MM.1S (cell line): ENCODE results near the gene CCDC192.

Experiments
- EZH2 ChIP-seq: fragments of 300-600 bp; sonication (generic); optimal IDR thresholded peaks from 2 replicates; pipeline ENCODE3; 2017; ENCODE audit warnings: low read depth, mild to moderate bottlenecking, antibody characterized with exemption, low read length, mixed read lengths
- TF ChIP-seq, protein P1 (sequence below): fragments of 300-600 bp; sonication (generic); IDR thresholded peaks from 2 replicates; pipeline ENCODE4 v1.5.1; 2016; ENCODE audit warnings: antibody characterized with exemption, low read length, mixed read lengths

DNA sequence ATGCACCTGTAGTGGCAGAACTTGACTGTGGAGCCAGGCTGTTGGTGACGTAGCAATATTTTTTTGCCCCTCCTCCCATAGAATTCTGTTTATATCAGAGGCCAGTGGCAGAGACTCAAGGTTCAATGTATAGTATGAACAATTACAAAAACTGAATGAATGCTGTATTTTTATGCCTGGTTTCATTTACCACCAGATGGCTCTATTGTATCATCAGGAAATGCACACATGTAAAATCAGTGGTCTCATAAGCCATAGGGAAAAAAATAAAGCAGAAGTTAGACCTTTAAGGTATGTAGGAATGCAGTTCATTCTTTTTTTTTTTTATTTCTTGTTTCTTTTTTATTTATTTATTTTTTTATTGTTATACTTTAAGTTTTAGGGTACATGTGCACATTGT, 43.6 kb downstream of the CCDC192 start:
- TF ChIP-seq EZH2 = no peak
- TF ChIP-seq, protein P1, sequence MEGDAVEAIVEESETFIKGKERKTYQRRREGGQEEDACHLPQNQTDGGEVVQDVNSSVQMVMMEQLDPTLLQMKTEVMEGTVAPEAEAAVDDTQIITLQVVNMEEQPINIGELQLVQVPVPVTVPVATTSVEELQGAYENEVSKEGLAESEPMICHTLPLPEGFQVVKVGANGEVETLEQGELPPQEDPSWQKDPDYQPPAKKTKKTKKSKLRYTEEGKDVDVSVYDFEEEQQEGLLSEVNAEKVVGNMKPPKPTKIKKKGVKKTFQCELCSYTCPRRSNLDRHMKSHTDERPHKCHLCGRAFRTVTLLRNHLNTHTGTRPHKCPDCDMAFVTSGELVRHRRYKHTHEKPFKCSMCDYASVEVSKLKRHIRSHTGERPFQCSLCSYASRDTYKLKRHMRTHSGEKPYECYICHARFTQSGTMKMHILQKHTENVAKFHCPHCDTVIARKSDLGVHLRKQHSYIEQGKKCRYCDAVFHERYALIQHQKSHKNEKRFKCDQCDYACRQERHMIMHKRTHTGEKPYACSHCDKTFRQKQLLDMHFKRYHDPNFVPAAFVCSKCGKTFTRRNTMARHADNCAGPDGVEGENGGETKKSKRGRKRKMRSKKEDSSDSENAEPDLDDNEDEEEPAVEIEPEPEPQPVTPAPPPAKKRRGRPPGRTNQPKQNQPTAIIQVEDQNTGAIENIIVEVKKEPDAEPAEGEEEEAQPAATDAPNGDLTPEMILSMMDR = peak; percentile 30
